IPS DF 4.7 (cell line): ENCODE data around the gene RERE.
"Not testable (repeated sequence)": the region's sequence is repeated elsewhere in the genome, so short reads cannot be mapped to it uniquely, and the experiment has no call there.

Experiments used
- DNase-seq: peaks from one replicate; pipeline ENCODE4 v3.0.0-alpha.2; 2013; ENCODE audit warnings: low spot score; ENCODE audit errors: extremely low read depth

RERE gene

GRCh38 chr1:8460784-8461183 lies 356.7 kb downstream of the RERE start:
- no peak for DNase-seq

DNA sequence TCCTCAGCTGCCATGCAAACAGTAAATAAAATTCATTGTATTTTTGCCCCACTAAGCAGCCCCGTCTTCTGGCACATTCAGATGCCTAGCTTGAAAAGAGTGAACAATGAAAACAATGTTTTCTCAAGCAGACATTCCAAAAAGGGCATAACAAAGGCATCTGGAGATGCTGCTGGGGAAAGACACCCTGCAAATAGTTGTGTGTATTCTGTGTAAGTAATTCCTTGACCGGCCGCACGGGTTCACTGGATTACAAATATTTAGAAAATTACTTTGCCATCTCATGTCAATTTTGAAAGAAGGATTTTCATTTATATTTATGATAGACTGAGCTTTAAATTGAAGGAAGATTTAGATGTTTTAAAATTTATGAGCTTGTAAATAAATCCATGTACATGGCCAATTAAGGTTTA lies 357.3 kb downstream of the RERE start:
- DNase-seq, result no peak

DNA sequence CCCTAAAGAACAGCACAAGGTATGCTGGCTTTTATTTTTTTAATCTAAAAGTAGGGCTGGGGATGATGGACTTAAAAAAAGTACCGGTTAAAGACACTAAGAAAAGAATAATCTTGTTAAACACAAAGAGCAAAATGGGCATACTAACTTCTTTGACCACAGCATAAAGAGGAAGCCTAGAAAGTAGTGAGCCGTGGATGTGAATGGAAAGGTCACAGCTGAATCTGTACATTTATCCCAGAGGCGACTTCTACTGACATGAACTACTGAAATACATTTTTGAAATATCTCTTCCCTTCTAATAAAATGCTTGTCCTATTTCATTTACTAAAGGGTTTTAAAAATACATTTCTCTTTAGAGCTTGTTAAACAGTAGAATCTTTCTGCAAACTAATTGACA lies 358.8 kb downstream of the RERE start:
- DNase-seq, result no peak

- no peak for DNase-seq
These were observed 359.6 kb downstream of the RERE start for GRCh38 chr1:8457760-8458381.

GRCh38 chr1:8456991-8457390 lies 360.4 kb downstream of the RERE start:
- DNase-seq, result no peak

DNA sequence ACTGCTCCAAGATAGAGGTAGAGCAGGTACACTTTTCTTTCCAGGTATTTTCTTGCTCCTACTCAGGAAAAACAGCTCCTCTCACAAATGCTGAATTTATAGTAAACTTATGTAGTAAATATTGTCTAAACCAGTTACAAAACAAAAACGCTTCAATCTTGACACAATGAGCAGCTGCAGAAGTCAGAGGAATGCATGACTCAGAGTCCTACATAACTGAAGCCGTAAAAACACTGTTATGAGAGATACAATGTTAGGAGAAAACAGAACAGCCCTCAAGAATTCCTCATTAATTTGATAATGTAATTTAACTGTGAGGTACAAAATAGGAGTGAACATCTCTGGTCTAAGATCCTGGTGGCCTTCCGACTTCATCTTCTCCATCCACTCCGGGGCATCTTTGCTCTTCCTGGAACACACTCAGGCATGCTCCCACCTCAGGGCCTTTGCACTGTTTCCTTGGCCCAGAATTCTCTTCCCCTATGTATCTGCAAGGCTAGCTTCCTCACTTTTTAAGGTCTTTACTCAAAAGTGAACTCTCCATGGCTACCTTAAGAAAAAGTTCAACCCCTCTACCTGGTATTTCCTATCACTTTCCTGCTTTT lies 361.0 kb downstream of the RERE start:
- no peak for DNase-seq

DNA sequence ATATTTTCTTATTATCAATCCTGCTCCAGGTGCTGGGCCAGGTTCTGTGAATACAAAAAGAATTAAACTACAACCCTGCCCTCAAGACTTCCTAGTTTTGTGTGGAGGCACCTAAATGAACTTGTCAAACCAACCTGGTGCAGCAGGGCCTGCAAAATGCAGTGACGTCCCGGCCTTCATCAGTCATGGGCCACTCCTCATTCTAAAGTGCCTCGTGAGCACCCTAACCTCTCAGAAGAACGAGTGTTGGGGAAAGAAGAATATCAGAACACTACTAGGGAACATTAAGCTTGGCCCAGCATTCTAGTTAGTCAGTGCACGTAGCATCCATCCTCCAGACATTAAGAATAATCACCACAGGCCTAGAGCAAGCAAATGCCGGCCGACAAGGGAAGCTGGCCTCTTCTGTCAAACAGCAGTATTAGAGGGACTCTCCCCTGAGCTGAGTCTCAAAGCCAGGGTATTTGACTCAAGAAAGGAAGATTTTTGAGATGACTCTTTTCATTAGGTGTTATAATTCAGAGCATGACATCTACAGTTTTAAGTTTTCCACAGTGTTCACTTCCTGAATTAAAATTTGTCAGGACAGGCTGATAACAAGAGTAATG lies 361.6 kb downstream of the RERE start:
- DNase-seq, result no peak

GRCh38 chr1:8450312-8450711 lies 367.1 kb downstream of the RERE start:
- no peak for DNase-seq

DNA sequence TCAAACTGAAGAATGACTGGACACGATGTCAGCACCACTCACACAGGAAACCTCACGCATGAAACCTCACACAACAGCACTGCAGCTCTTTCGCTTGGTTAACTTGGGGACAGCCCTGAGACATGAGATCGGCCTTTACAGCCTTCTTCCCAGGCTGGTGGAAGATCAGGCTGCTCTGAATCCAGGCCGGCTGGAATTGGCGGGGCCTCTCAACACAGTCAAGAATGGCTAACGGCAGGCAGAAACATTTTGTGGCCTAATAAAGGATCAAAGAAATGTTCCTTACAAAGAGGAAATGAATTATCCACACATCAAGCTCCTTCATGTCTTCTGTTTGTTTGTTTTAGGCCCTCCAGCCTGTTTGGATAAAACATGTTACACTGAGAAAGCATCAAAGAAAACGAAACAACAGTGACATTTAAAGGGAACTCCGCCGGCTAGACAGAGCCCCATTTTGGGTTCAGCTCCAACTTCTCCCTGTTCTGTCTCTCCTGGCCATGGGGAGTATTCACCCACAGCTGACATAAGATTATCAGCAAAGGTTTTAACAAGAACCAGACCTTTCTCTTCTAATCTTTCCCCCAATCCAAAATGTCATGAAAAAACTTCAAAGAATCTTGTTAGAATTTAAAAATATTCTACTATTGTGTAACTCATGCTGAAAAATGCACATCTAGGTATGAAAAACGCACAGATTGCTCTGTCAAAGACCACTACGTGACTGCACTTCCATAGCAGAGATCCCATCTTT lies 368.4 kb downstream of the RERE start:
- DNase-seq, result no peak

- not testable (repeated sequence) for DNase-seq
These were observed 368.9 kb downstream of the RERE start for GRCh38 chr1:8448505-8448904.

DNA sequence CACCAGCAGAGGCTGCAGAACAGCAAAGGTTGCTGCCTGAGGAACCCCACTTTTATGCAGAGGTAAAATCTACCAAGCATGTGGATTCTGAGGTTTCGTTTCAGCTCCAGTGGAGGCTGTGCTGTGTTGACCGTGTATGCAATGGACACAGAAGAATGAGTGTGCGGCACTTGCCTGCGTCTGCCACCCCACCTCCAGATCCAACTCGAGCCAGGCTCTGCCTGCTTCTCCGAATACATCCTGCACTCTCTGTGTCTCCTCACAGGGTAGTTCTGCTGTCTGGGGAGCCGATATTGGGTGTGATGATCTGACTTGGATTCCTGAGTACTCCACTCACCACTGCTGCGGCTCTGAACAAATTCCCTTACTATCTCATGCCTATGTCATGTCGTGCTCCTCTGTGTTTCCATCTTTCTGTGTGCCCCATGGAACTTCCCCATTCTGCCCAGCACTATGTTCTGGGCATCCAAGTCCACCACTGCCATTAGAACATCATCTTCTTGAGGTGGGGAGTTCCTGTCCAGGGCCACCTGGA lies 369.8 kb downstream of the RERE start:
- DNase-seq, result no peak

GRCh38 chr1:8446119-8446518 lies 371.3 kb downstream of the RERE start:
- DNase-seq, result not testable (repeated sequence)

DNA sequence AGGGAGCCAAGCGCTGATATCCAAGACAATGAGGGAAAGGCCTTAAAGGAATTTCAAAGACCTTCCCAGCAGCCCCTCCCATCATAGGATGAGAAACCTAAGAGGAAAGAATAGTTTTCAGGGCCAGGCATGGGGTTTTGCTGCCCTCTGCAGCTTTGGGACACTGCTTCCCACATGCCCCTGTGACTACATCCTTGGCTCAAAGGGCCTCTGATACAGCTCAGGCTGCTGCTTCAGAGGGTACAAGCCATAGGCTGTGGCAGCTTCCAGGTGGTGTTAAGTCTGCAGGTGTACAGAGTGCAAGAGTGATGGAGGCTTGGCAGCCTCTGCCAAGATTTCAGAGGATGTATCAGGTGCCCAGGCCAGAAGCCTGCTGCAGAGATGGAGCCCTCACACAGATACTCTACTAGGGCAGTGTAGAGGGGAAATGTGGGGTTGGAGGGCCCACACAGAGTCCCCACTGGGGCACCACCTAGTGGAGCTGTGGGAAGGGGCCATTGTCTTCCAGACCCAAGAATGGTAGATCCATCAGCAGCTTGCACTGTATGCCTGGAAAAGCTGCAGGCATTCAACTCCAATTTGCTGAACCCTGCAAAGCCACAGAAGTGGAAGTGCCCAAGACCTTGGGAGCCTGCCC lies 373.8 kb downstream of the RERE start:
- no peak for DNase-seq

DNA sequence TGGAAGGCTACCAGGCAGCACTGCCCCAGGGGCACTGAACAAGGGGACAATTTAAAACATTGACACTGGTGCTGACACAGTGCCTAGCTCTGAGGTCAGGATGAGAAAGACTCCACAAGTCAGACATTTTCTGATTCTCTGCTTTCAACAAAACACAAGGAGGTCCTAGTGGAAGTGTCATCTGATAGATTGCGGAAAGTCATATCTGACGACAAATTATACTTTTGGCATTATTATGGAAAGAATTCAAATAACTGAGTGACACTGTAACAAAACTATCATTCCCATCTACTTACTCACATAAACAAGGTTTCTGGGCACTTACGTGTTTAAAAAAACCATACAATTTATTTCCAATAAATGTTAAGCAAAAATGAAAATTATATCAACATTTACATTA lies 376.0 kb downstream of the RERE start:
- no peak for DNase-seq

- DNase-seq, result no peak
These were observed 378.3 kb downstream of the RERE start for GRCh38 chr1:8439015-8439702.

GRCh38 chr1:8438489-8438888 lies 379.0 kb downstream of the RERE start:
- no peak for DNase-seq

- DNase-seq, result no peak
These were observed 380.1 kb downstream of the RERE start for GRCh38 chr1:8437347-8437746.

DNA sequence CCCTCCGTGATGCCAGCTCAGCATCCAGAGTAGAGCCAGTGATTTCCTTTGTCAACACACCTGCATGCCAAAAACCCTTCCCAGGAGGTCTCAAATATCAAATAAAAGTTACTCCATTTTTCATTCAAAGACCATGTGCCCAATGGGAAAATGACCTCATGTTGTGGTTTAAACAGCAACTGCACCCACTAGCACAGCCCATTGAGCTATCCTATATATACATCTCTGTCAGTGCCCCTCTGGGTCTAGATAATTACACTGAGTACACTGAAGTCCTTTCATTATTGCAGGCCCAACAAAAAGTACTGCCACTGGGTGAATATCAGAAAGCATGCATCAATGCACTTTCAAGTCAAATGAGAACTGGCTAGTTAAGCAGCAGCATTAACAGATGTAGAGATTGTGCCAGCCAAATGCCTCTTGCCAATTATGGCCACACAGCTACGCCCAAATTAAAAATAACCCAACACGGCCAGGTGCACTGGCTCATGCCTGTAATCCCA lies 381.8 kb downstream of the RERE start:
- DNase-seq, result no peak

- no peak for DNase-seq
These were observed 383.3 kb downstream of the RERE start for GRCh38 chr1:8434101-8434500.

DNA sequence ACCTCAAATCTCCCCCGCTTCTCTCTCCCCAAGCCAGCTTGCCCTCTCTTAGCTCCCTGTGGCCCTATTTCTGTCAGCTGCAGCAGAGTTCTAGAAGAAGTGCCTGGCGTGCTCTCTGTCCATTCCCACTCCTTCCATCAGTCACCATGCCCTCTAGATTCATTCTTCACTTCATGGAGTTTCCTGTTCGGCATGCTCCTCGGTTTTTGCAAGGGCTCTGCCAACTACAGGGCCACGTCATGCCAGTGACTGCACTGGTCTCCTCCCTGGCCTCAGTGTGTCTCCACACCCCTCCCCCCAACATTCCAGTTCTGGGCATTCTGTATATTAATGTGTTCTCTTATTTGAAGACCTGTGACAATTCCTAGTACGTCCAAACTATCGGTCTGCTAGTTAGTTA lies 385.7 kb downstream of the RERE start:
- DNase-seq, result no peak

- DNase-seq, result no peak
These were observed 386.4 kb downstream of the RERE start for GRCh38 chr1:8431019-8431418.
